Prostate gland (tissue), 2 donors: ENCODE measurements around the gene TPSB2. TPM values are rescaled to one million over a fixed set of nuclear protein-coding genes. Genes with fewer than 3 reads are reported as not detected.
"Not testable (repeated sequence)": the region's sequence is repeated elsewhere in the genome, so short reads cannot be mapped to it uniquely, and the experiment has no call there.

Experiments used
- DNase-seq: peaks from one replicate; pipeline ENCODE4 v3.0.0-alpha.2; 2019; ENCODE audit warnings: low spot score
- H3K27ac ChIP-seq, 2 donors: fragments of 200-600 bp; sonication (generic); 2 replicates each; pipeline ENCODE4 v1.5.1; 2017 to 2019
- H3K27me3 ChIP-seq: fragments of 200-600 bp; sonication (generic); replicated peaks from 2 replicates; pipeline ENCODE4 v1.5.1; 2019; ENCODE audit not compliant: insufficient read depth
- H3K36me3 ChIP-seq, 2 donors: fragments of 200-600 bp; sonication (generic); 1 replicate in 1 of 2; 2 replicates in 1 of 2; pipeline versions ENCODE4 v1.5.1 to v1.8.1; 2017 to 2019
- H3K4me1 ChIP-seq: fragments of 200-600 bp; sonication (generic); replicated peaks from 2 replicates; pipeline ENCODE4 v1.5.1; 2019
- H3K4me3 ChIP-seq, 2 donors: fragments of 200-600 bp; sonication (generic); 2 replicates each; pipeline ENCODE4 v1.5.1; 2017 to 2019
- H3K9me3 ChIP-seq: fragments of 200-600 bp; sonication (generic); 2 replicates; pipeline ENCODE4 v1.5.1; 2017
- POLR2A ChIP-seq: fragments of 450-650 bp; IDR thresholded peaks from one replicate; pipeline ENCODE4 v1.6.1; 2016; ENCODE audit warnings: antibody characterized with exemption, mild to moderate bottlenecking
- POLR2AphosphoS5 ChIP-seq: sonication (generic); formaldehyde crosslinking; IDR thresholded peaks from one replicate; pipeline ENCODE4 v1.6.1; 2017; ENCODE audit warnings: antibody characterized with exemption
- WGBS: methylation state at CpG from one replicate; pipeline ENCODE4 v1.1.5; 2018; 5-methylcytosine and 5-hydroxymethylcytosine counted together
- intact Hi-C: fragments of 100-400 bp; cut with DNase I; formaldehyde crosslinking; loops from one replicate; pipeline ENCODE4 v1.14.2; 2022
- total RNA-seq, 2 donors: library from RNA; depleted of rRNA; stranded (reverse); fragments of >200 nt; gene quantifications; one replicate each; pipeline ENCODE4 v1.1.0, GENCODE V29; 2016
- TF ChIP-seq, protein P1 (sequence below), 4 experiments: fragments of 200-600 bp in 2 of 4; fragments of 450-650 bp in 2 of 4; sonication (generic) in 2 of 4; IDR thresholded peaks; 1 replicate in 3 of 4; 2 replicates in 1 of 4; pipeline ENCODE4 v1.5.1; 2016 to 2019; ENCODE audit warnings: antibody characterized with exemption in 4 of 4, mild to moderate bottlenecking in 2 of 4, moderate library complexity in 2 of 4

The TPSB2 gene
- total RNA-seq, 2 donors from 2014 or later = 31.8 to 78.7 TPM

DNA sequence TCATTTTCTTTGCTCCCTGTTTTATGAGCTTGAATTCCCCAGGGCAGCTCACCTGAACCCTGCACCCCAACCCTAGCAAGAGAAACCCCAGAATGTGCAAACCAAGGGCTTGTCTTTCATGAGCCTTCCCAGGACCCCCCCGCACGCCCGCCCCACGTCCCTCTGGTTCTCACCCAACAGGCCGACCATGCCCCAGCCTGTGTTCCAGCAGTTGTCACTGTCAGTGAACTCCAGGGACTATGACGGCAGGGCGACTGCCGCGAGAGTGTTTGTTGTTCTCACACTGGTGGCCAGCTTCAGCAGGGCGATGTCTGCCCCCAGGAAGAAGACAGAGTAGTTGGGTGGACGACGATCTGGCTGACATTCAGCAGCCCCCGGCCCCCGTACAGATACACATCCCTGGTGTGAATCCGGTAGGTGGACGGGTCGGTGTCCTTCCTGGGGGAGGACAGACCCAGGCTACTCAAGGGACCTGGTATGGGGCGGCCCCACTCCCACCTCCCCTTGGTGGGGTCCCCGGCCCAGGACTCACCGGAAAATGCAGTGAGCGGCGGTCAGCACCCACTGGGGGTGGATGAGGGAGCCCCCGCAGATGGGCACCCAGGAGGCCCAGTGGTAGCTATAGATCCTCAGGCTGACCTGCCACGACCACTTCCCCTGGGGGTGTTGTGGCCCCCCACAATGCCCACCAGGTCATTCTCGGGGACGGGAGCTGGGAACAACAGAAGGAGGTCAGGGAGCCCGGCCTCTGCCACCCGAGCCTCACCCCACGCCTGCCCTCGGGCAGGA, 46.0 kb upstream of the TPSB2 start:
- TF ChIP-seq, protein P1, sequence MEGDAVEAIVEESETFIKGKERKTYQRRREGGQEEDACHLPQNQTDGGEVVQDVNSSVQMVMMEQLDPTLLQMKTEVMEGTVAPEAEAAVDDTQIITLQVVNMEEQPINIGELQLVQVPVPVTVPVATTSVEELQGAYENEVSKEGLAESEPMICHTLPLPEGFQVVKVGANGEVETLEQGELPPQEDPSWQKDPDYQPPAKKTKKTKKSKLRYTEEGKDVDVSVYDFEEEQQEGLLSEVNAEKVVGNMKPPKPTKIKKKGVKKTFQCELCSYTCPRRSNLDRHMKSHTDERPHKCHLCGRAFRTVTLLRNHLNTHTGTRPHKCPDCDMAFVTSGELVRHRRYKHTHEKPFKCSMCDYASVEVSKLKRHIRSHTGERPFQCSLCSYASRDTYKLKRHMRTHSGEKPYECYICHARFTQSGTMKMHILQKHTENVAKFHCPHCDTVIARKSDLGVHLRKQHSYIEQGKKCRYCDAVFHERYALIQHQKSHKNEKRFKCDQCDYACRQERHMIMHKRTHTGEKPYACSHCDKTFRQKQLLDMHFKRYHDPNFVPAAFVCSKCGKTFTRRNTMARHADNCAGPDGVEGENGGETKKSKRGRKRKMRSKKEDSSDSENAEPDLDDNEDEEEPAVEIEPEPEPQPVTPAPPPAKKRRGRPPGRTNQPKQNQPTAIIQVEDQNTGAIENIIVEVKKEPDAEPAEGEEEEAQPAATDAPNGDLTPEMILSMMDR (IDR thresholded peaks at IDR 0.05) = no peak
- TF ChIP-seq POLR2A = no peak
- Histone ChIP-seq H3K4me1 (no peaks in the 10 kb centered on the region), H3K27me3 (no peaks in the 10 kb centered on the region), H3K36me3 (no peaks in the 10 kb centered on the region), H3K4me3 (no peak overlapping the region), H3K27ac (no peak overlapping the region), H3K9me3 (no peaks in the 10 kb centered on the region)
- WGBS = 57% methylated on average over 30 of the region's 30 CpGs
- intact Hi-C loops = no loop called here
- DNase-seq = no peak

DNA sequence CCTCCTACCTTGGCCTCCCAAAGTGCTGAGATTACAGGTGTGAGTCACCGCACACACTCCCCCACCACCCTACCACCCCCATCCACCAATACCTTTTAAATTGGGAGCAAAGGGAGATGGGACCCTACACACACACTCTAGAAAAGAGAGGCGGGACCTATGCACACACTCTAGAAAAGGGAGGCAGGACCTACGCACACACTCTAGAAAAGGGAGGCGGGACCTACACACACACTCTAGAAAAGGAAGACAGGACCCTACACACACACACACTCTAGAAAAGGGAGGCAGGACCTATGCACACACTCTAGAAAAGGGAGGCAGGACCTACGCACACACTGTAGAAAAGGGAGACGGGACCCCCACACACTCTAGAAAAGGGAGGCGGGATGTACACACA, 44.8 kb upstream of the TPSB2 start:
- no peaks in the 10 kb centered on the region for H3K9me3 ChIP-seq
- intact Hi-C loops = no loop called here
- no peak for DNase-seq
- H3K4me1 ChIP-seq = no peaks in the 10 kb centered on the region
- no peak overlapping the region for H3K4me3 ChIP-seq
- no peak overlapping the region for H3K27ac ChIP-seq
- no peaks in the 10 kb centered on the region for H3K36me3 ChIP-seq
- H3K27me3 ChIP-seq = no peaks in the 10 kb centered on the region
- WGBS = 91% methylated on average over 7 of the region's 7 CpGs
- TF ChIP-seq, protein P1 (IDR thresholded peaks at IDR 0.05) = no peak
- TF ChIP-seq POLR2A (no peak), POLR2AphosphoS5 (no peak)

DNA sequence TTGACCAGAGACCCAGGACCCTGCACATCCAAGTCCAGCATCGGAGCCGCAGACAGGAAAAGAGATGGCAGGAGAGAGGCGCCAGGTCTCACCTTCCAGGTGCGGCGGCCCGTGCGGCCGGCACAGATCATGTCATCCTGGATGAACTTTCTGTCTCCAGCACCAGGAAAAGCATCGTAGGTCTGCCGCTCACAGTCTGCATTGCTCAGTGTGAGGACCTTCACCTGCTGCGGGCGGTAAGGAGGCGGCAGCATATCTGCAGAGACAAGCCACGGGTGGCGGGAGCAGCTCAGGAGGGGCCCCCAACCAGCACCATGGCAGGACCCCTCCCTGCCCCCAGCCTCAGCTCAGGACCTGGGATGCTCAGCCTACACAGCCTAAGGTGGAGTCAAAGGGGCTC, 43.8 kb upstream of the TPSB2 start:
- 84% methylated on average over 15 of the region's 15 CpGs for WGBS
- no peaks in the 10 kb centered on the region for H3K27me3 ChIP-seq
- no peak for DNase-seq

DNA sequence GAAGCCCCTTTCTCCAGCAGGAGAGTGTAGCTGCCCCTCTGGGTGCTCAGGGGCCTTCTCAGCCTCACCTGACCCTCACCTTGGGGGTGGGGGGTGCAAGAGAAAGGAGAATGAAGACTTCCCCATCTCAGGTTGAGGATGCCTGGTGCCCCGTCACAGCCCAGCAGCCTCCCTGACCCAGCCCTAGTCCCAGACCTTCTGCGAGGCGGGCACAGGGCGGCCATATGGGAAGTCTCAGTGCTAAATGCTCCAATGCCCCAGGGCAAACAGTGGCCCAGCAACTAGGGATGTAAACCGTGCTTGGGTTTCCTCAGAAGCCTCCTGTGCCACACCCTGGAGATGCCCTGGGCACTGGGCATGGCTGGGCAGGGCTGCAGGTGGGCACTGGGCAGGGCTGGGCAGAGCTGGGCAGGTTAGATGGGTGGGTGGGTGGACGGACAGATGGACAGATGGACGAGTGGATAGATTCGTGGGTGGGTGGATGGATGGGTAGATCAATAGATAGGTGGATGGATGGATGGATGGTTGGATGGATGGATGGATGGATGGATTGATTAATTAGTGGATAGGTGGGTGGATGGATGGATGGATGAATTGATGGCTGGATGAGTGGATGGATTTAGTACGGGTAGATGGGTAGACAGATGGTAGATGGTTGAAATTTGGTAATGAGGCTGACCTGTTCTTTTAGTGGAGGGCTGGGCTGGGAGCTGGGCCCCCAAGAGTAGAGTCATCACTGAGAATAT, 42.6 kb upstream of the TPSB2 start:
- TF ChIP-seq POLR2A = no peak
- TF ChIP-seq, protein P1 (IDR thresholded peaks at IDR 0.05) = no peak
- no peak for TF ChIP-seq POLR2AphosphoS5
- Histone ChIP-seq H3K36me3 (no peaks in the 10 kb centered on the region), H3K27ac (no peak overlapping the region), H3K27me3 (no peaks in the 10 kb centered on the region), H3K9me3 (no peaks in the 10 kb centered on the region), H3K4me1 (no peaks in the 10 kb centered on the region), H3K4me3 (no peak overlapping the region)
- 57% methylated on average over 9 of the region's 9 CpGs for WGBS
- DNase-seq = no peak
- intact Hi-C loops = no loop called here

More for the DNA sequence above, 43.8 kb upstream of the TPSB2 start:
- TF ChIP-seq, protein P1 (IDR thresholded peaks at IDR 0.05) = no peak
- Histone ChIP-seq H3K27ac (no peak overlapping the region), H3K4me1 (no peaks in the 10 kb centered on the region), H3K36me3 (no peaks in the 10 kb centered on the region), H3K4me3 (no peak overlapping the region), H3K9me3 (no peaks in the 10 kb centered on the region)
- intact Hi-C loops = no loop called here

DNA sequence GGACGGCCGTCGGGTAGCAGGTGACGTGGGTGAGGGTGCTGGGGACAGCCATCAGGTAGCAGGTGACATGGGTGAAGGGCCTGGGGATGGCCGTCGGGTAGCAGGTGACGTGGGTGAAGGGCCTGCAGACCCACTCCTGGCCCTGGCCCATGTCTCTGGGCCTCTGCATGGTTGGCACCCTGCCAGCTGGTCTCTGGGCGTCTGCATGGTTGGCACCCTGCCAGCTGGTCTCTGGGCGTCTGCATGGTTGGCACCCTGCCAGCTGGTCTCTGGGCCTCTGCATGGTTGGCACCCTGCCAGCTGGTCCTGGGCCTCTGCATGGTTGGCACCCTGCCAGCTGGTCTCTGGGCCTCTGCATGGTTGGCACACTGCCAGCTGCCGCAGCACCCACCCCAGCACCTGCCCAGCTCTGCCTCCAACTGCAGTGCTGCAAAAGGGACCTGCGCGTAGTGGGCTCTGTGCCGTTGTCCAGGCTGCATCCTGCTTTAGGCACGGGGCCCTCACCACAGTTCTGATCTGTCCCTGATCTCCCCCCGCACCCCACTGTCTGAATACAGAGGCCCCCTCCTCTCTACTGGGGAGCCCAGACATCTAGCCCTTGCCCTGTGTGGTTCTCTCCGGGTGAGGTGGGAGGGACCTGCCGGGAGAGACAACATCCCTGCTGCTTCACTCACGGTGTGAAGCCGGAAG, 41.9 kb upstream of the TPSB2 start:
- H3K27me3 ChIP-seq, H3K36me3 ChIP-seq, DNase-seq, H3K4me3 ChIP-seq, H3K27ac ChIP-seq, H3K9me3 ChIP-seq, H3K4me1 ChIP-seq, intact Hi-C loops: not testable (repeated sequence)
- WGBS = 19% methylated on average over 19 of the region's 19 CpGs
